IPS DF 6.9 (cell line): ENCODE measurements around the gene COL23A1.
"Not testable (repeated sequence)": the region's sequence is repeated elsewhere in the genome, so short reads cannot be mapped to it uniquely, and the experiment has no call there.

Experiments used
- DNase-seq: peaks from one replicate; pipeline ENCODE4 v3.0.0-alpha.2; 2013; ENCODE audit warnings: low read depth, low spot score
- H3K27ac ChIP-seq: one replicate; pipeline ENCODE4 v1.5.1; 2013; ENCODE audit warnings: low read length, control low read depth
- H3K27me3 ChIP-seq: 2 replicates; pipeline ENCODE4 v1.6.1; 2013; ENCODE audit warnings: mild to moderate bottlenecking, low read length; ENCODE audit not compliant: control insufficient read depth, insufficient read depth
- H3K36me3 ChIP-seq: 2 replicates; pipeline ENCODE4 v1.6.1; 2013; ENCODE audit warnings: low read length; ENCODE audit not compliant: control insufficient read depth, insufficient read depth
- H3K4me1 ChIP-seq: 2 replicates; pipeline ENCODE4 v1.6.1; 2013; ENCODE audit warnings: low read length; ENCODE audit not compliant: control insufficient read depth, insufficient read depth
- H3K4me3 ChIP-seq: 2 replicates; pipeline ENCODE4 v1.5.1; 2013; ENCODE audit warnings: mild to moderate bottlenecking, low read length
- H3K9me3 ChIP-seq: 2 replicates; pipeline ENCODE4 v1.6.1; 2013; ENCODE audit warnings: low read length, inconsistent platforms; ENCODE audit not compliant: control insufficient read depth, insufficient read depth
- WGBS: extraction: QIAGEN DNeasy Blood & Tissue Kit; methylation state at CpG from one replicate; pipeline ENCODE4 v1.1.7; 2013; ENCODE audit warnings: mixed read lengths, missing lambda C conversion rate; ENCODE audit not compliant: insufficient read length, insufficient coverage; 5-methylcytosine and 5-hydroxymethylcytosine counted together

Gene COL23A1

GRCh38 chr5:178264044-178264443 is 326.1 kb downstream of the COL23A1 start:
- WGBS, result no CpG with 5 or more reads among the region's 4 CpGs
- no peaks in the 10 kb centered on the region for H3K9me3 ChIP-seq
- no peak for DNase-seq
- H3K27me3 ChIP-seq, result no peaks in the 10 kb centered on the region
- H3K27ac ChIP-seq, result no peak overlapping the region
- H3K4me1 ChIP-seq, result no peaks in the 10 kb centered on the region
- no peaks in the 10 kb centered on the region for H3K36me3 ChIP-seq
- H3K4me3 ChIP-seq, result no peak overlapping the region

GRCh38 chr5:178261666-178262600 is 328.3 kb downstream of the COL23A1 start:
- H3K27me3 ChIP-seq, result no peaks in the 10 kb centered on the region
- no peaks in the 10 kb centered on the region for H3K9me3 ChIP-seq
- H3K4me1 ChIP-seq, result no peaks in the 10 kb centered on the region
- no peak overlapping the region for H3K27ac ChIP-seq
- DNase-seq, result no peak
- WGBS, result no CpG with 5 or more reads among the region's 19 CpGs
- no peaks in the 10 kb centered on the region for H3K36me3 ChIP-seq
- no peak overlapping the region for H3K4me3 ChIP-seq

DNA sequence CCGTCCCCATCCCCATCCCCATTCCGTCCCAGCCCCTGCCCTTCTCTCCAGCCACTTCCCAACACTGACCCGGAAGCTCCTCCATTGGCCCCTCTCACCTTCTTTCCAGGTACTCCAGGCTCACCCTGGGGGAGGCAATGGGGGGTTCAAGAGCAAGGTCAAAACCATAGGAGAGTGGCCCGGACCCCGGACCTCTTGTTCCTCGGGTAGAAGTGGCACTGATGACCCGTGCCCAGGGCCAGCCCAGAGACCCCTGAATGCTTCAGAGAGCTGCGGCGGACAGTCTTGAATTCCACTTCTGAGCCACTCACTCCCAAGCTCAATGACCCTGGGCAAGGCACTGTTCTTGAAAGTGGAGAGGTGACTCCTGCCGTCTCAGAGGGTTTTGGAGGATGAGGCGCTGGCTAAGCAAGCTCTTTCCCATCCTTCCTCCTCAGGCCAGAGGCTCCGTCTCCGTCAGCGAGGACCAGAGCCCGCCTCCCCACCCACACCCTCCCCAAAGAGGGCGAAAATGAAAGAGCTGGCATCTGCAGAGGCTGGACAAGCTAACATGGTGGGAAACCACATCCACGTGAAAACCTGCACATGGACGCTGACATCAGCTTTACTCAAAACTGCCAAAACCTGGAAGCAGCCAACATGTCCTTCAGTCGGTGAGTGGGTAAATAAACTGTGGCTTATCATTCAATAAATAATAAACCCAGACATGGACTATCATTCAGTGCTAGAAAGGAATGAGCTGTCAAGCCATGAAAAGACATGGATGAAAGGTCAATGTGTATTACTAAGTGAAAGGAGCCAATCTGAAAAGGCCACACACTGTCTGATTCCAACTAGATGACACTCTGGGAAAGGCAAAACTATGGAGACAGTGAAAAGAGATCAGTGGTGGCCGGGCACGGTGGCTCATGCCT is 330.3 kb downstream of the COL23A1 start:
- Histone ChIP-seq H3K4me1 (no peaks in the 10 kb centered on the region), H3K27ac (no peak overlapping the region), H3K36me3 (no peaks in the 10 kb centered on the region), H3K27me3 (no peaks in the 10 kb centered on the region), H3K9me3 (no peaks in the 10 kb centered on the region), H3K4me3 (no peak overlapping the region)
- no peak for DNase-seq
- no CpG with 5 or more reads among the region's 21 CpGs for WGBS

- no peak overlapping the region for H3K27ac ChIP-seq
- no peaks in the 10 kb centered on the region for H3K27me3 ChIP-seq
- H3K36me3 ChIP-seq, result no peaks in the 10 kb centered on the region
- DNase-seq, result no peak
- no CpG with 5 or more reads among the region's 4 CpGs for WGBS
- no peaks in the 10 kb centered on the region for H3K4me1 ChIP-seq
- no peak overlapping the region for H3K4me3 ChIP-seq
- no peaks in the 10 kb centered on the region for H3K9me3 ChIP-seq
Measured at GRCh38 chr5:178257650-178258049, 332.5 kb downstream of the COL23A1 start.

- H3K36me3 ChIP-seq, result no peaks in the 10 kb centered on the region
- no peaks in the 10 kb centered on the region for H3K9me3 ChIP-seq
- no peaks in the 10 kb centered on the region for H3K27me3 ChIP-seq
- no peaks in the 10 kb centered on the region for H3K4me1 ChIP-seq
- no peak overlapping the region for H3K4me3 ChIP-seq
- WGBS, result no CpG with 5 or more reads among the region's 19 CpGs
- no peak for DNase-seq
- H3K27ac ChIP-seq, result no peak overlapping the region
Measured at GRCh38 chr5:178256746-178257145, 333.4 kb downstream of the COL23A1 start.

GRCh38 chr5:178253632-178254031 is 336.6 kb downstream of the COL23A1 start:
- H3K4me1 ChIP-seq, H3K36me3 ChIP-seq, H3K27me3 ChIP-seq, DNase-seq, H3K27ac ChIP-seq, H3K4me3 ChIP-seq, H3K9me3 ChIP-seq: not testable (repeated sequence)
- WGBS, result no CpG with 5 or more reads among the region's 18 CpGs

- no CpG with 5 or more reads among the region's 8 CpGs for WGBS
- H3K4me3 ChIP-seq, result no peak overlapping the region
- no peaks in the 10 kb centered on the region for H3K4me1 ChIP-seq
- H3K27me3 ChIP-seq, result no peaks in the 10 kb centered on the region
- no peak for DNase-seq
- no peaks in the 10 kb centered on the region for H3K9me3 ChIP-seq
- H3K36me3 ChIP-seq, result no peaks in the 10 kb centered on the region
- H3K27ac ChIP-seq, result no peak overlapping the region
Measured at GRCh38 chr5:178252258-178252657, 337.9 kb downstream of the COL23A1 start.

- no peaks in the 10 kb centered on the region for H3K27me3 ChIP-seq
- H3K9me3 ChIP-seq, result no peaks in the 10 kb centered on the region
- H3K4me1 ChIP-seq, result no peaks in the 10 kb centered on the region
- H3K4me3 ChIP-seq, result no peak overlapping the region
- DNase-seq, result no peak
- WGBS, result no CpG with 5 or more reads among the region's 6 CpGs
- H3K27ac ChIP-seq, result no peak overlapping the region
- no peaks in the 10 kb centered on the region for H3K36me3 ChIP-seq
Measured at GRCh38 chr5:178250263-178250662, 339.9 kb downstream of the COL23A1 start.

DNA sequence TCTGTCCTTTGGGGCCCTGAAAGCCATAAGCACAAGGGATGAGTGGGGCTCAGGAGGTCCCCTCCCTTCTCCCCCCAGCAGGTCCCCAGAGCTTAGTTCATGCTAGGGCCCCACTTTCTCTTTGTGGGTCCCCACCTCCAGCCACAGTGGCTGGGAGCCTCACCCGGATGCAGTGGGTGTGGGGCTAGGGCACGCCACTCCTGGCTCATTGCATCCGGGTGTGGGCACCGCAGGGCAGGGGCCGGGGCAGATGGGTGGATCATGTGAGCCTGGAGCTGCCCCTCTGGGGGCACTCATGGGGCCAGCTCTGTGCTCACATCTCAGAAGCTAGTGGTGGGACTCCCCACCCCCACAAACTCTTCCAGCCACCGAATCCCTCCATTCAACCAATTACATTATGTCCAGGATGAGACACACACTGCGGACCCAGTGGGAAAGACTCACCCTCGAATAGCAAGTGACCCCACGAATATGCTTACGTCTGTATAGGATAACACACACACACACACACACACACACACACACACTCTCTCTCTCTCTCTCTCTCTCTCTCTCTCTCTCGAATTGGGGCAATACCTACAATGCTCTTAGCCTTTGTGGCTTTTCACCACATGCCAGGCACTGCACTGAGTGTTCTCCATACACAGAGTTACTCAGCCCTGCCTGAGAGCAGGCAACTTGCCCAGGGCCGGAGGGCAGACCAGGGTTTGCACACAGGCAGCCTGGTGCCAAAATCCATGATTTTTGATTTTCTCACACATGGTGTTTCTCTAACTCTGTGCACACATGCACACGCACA is 340.8 kb downstream of the COL23A1 start:
- Histone ChIP-seq H3K36me3 (no peaks in the 10 kb centered on the region), H3K9me3 (no peaks in the 10 kb centered on the region), H3K27ac (no peak overlapping the region), H3K4me1 (no peaks in the 10 kb centered on the region), H3K4me3 (no peak overlapping the region), H3K27me3 (no peaks in the 10 kb centered on the region)
- DNase-seq, result no peak
- WGBS, result no CpG with 5 or more reads among the region's 13 CpGs

- Histone ChIP-seq H3K27me3 (no peaks in the 10 kb centered on the region), H3K36me3 (no peaks in the 10 kb centered on the region), H3K9me3 (no peaks in the 10 kb centered on the region), H3K4me1 (no peaks in the 10 kb centered on the region), H3K4me3 (no peak overlapping the region), H3K27ac (no peak overlapping the region)
- DNase-seq, result no peak
- no CpG with 5 or more reads among the region's 18 CpGs for WGBS
Measured at GRCh38 chr5:178248750-178249149, 341.4 kb downstream of the COL23A1 start.
